Activated CD4-positive, CD25-positive, alpha-beta regulatory T cell treated with anti-CD3 and anti-CD28 coated beads, Interleukin-2, amount 50 U/mL, for 24 hours (primary cell): Measurements from ENCODE around the gene DGKD.
"Not testable (repeated sequence)": the region's sequence is repeated elsewhere in the genome, so short reads cannot be mapped to it uniquely, and the experiment has no call there.

ENCODE experiments used
- ATAC-seq, 2 donors: fragments of 150-1000 bp; cut with Tn5 transposase; one replicate each; pipeline ENCODE4 v1.10.0; 2021; ENCODE audit warnings: mild to moderate bottlenecking in 1 of 2, moderate library complexity in 1 of 2

Gene DGKD

DNA sequence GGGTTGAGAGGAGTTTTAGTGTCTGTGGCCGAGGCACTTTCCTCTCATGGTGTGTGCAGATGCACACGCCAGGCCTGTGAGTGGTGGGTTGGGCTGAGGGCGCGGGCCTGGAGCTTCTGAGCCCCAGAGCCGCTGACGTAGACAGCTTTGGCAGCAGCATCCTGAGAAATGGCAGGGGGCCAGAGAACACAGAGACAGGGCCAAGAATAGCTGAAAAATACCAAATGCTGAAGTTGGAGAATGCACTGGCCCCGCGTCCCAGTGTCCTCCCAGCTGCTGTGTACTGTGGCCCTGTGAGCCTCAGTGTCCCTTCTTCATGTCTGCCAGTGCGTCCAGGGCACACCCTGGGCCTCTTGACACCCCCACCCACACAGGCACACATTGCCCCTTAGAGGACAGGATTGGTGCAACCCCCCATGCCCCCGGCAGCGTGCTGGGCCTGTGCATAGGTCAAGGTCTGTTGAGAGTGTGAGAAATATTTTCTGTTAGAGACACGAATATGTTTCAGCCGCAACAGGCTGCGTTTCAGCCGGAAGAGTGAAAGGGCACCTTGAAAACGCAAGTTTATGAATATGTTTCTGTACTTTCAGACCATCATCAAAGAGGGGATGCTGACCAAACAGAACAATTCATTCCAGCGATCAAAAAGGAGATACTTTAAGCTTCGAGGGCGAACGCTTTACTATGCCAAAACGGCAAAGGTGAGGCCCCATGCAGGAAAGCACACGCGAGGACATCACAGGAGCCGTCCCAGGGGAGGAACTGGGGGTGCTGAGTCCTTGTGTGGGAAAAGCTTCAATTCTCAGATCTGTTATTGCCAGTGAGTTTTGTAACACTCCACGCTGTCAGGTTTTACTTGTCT, 33.6 kb downstream of the DGKD start:
- ATAC-seq, result no peak

- no peak for ATAC-seq
Observed at GRCh38 chr2:233389601-233390125, 35.4 kb downstream of the DGKD start.

- ATAC-seq, result no peak
Observed at GRCh38 chr2:233395687-233396086, 41.4 kb downstream of the DGKD start.

- ATAC-seq, result not testable (repeated sequence)
Observed at GRCh38 chr2:233396726-233397665, 42.7 kb downstream of the DGKD start.

GRCh38 chr2:233399306-233400225, 45.3 kb downstream of the DGKD start:
- ATAC-seq, result peak; percentile 38 to 48

DNA sequence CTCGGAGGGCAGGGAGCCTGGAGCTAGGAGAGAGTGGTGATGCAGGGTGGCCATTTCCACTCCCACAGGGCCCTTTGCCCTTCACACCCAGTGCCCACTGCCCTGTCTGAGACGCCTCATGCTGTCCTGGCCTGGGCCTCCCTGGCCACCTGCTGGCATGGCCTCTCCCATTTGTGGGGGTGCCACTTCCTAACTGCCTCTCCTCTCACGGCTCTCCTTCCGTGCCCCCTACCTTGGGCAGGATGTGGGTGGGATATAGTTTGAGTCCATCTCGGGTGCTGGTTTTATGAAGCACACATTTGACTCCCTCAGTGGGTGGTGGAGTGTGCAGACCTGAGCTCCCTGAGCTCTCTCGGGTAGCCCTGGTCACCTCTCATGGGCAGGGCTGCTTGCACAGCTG, 46.0 kb downstream of the DGKD start:
- no peak for ATAC-seq

- peak in 1 of 2 donors; percentile 31 for ATAC-seq
Observed at GRCh38 chr2:233400961-233401360, 46.7 kb downstream of the DGKD start.

- no peak for ATAC-seq
Observed at GRCh38 chr2:233402346-233402745, 48.1 kb downstream of the DGKD start.

DNA sequence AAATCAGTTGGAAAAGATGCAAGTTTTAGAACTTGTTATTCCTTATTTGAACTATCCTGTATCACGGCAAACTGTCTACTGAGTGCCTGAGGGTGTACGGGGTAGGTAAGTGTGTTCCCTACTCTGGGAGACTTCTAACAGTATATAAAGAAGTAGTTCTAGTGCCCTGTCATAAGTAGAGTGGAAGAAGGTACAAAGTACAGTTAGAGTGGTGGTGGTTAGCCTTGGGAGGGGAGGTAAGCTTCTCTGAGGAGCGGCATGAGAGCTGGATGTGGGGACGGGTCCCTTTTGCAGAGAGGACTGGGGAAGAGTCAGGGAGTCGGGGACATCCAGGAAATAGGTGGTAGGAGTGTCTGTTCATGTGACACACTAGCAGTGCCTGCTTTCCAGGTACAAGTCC, 48.5 kb downstream of the DGKD start:
- no peak for ATAC-seq

DNA sequence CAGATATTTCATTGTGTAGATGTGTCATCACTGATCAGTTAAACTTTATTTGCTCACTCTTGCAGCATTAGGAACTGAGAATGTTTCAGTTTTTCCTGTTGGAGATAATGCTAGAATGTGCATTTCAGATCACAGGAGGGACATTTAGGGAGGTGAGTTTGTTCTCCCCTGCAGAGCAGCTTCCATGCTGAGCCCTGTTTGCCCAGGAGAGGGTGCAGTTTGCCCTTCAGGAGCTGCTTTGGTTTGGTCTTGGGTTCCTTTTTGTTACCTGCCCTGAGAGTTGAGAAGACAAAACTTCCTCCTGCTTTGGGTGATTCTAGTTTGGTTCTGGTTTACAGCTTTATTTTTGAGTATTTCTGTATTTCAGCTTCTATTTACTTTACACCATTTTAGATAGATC, 49.9 kb downstream of the DGKD start:
- ATAC-seq, result peak; percentile 59 to 81

GRCh38 chr2:233406865-233407264, 52.6 kb downstream of the DGKD start:
- ATAC-seq, result no peak

- no peak for ATAC-seq
Observed at GRCh38 chr2:233407771-233408181, 53.5 kb downstream of the DGKD start.

DNA sequence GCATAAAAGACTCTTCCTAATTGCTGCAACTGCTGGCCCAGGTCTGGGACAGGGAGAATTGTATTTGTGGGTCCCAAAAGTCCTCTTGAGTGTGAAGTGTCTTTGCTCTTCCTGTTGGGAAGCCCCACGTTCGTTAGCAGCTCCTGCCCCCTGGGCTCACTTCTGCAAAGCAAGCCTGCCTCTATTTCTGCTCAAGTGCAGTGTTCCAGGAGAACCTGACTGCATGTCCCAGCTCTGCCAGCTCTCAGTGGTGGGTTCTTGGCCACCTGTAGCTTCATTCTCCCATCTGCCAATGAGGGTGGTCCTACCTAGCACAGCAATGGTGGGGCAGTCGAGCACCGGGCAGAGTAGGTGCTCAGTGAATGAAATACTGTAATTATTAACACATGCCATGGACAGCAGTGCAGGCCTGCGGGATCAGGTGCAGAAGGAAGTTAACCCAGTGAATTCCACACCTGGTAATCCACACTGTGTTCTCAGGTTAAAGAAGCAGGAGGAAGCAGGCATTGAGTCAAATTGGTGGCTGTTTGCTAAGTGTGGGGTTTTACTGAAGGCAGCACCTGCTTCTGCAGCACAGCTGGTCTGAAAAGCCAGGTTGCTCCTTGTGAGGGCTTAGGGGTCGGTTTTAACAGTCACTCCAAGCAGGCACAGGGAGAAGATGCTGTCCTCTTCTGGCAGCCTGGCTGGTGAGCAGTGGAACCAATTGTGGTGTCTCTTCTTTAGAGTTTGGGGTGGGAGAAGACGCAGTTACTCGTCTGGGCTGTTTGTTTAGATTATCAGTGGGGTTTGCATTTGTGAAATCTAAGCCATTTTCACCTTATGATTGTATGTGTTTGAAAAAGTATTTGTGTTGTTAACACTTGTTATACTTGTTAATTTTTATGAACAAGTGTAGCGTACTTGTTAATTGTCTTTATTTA, 54.3 kb downstream of the DGKD start:
- ATAC-seq, result no peak

DNA sequence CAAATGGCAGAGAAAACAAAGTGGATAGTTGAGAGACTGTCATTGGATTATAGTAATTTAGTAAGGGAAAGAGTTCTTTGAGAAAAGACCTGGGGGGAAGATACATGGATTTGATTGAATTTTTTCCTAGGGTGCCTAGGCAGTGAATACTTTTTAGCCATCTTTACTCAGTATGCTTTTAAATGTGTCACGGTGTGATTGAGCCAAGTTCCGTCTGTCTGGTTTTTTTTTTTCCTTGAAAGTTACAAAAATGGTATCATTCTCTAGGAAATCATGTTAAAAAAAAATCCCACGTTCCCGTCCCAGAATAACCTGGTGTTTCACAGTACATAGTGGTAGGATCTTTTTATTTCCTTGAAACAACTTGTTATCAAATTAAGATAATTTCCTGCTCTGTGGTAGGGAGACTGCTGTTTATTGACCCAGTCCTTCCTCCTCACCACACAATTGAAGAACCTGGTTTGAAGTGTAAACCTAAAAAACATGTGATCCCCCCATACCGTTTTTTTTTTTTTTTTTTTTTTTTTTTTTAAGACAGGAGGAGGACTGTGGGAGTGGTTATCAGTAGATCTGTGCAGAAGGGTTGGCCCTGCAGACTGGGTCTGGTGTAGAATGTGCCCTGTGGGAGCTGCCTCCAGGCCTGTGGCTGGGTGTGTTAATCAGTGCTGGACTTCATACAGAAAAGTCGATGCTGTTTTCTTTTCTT, 55.1 kb downstream of the DGKD start:
- peak; percentile 42 to 53 for ATAC-seq

DNA sequence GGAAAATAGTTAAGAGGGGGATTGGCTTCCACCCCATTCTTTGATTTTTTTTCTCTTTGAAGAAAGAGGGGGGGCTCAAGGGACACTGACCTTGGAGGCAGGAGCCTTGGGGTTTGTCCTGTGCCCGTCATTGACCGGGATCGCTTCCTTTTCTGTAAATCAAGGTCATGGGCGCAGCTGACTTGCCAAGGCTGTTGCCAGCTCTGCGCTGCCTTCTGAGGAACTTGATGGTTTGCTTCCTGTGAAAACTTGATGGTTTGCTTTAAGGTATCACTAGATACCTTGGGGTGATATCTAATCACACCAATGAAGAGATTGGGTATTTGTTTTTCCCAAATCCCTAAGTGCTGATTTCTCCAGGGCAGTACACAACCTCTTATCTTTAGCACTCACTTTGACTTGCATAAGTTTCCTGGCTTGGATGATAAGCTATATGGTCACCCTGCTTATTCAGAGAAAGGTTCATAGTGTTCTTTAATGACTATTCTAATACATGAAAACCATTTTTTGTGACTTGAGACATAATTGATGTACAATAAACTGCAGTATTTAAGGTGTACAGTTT, 56.0 kb downstream of the DGKD start:
- no peak for ATAC-seq

GRCh38 chr2:233411162-233411561, 56.9 kb downstream of the DGKD start:
- ATAC-seq, result no peak

- no peak for ATAC-seq
Observed at GRCh38 chr2:233412405-233412804, 58.1 kb downstream of the DGKD start.

DNA sequence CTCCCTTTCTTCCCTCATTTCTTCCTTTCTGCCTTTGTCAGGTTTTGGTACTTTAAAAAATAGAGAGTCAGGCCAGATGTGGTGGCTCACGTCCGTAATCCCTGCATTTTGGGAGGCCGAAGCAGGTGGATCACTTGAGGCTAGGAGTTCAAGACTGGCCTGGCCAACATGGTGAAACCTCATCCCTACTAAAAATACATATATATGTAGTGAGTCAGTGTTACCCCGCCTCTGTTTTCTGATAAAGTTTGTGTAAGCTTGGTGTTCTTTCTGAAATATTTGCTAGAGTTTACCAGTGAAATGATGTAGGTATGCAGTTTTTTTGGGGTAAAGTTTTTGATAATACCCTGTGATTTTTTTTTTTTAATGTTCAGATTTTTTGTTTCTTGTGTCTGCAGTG, 58.8 kb downstream of the DGKD start:
- ATAC-seq, result no peak

- ATAC-seq, result peak; percentile 46 to 65
Observed at GRCh38 chr2:233413559-233414272, 59.4 kb downstream of the DGKD start.
